DOHH2 (cell line): Measurements from ENCODE around the gene DCHS2.

ENCODE experiments used
- H3F3A ChIP-seq: fragments of 200-600 bp; sonication (generic), shearing (Covaris generic); 2 replicates; pipeline ENCODE4 v1.6.0; 2016; ENCODE audit warnings: antibody characterized with exemption, mild to moderate bottlenecking; ENCODE audit not compliant: control insufficient read depth, insufficient read depth
- H3K27ac ChIP-seq: fragments of 200-600 bp; sonication (generic); 2 replicates; pipeline ENCODE4 v1.5.1; 2014; ENCODE audit warnings: low read depth, mild to moderate bottlenecking, low read length, moderate library complexity
- H3K27me3 ChIP-seq: fragments of 200-600 bp; sonication (generic); 2 replicates; pipeline ENCODE4 v1.6.1; 2014; ENCODE audit warnings: mild to moderate bottlenecking, low read length, mixed read lengths; ENCODE audit not compliant: control insufficient read depth
- H3K36me3 ChIP-seq: fragments of 200-600 bp; sonication (generic); 2 replicates; pipeline ENCODE4 v1.6.1; 2014; ENCODE audit warnings: mild to moderate bottlenecking, low read length, moderate library complexity, mixed read lengths; ENCODE audit not compliant: control insufficient read depth
- H3K4me1 ChIP-seq: fragments of 200-600 bp; sonication (generic); 2 replicates; pipeline ENCODE4 v1.6.1; 2014; ENCODE audit warnings: mild to moderate bottlenecking, low read length, mixed read lengths; ENCODE audit not compliant: control insufficient read depth
- H3K4me2 ChIP-seq: fragments of 200-600 bp; sonication (generic); 2 replicates; pipeline ENCODE4 v1.6.0; 2014; ENCODE audit warnings: mild to moderate bottlenecking, low read length, moderate library complexity
- H3K4me3 ChIP-seq: fragments of 200-600 bp; sonication (generic); 2 replicates; pipeline ENCODE4 v1.5.1; 2014; ENCODE audit warnings: mild to moderate bottlenecking, low read length, mixed read lengths
- H3K79me2 ChIP-seq: fragments of 200-600 bp; sonication (generic); 2 replicates; pipeline ENCODE4 v1.6.1; 2014; ENCODE audit warnings: mild to moderate bottlenecking, low read length, mixed read lengths; ENCODE audit not compliant: control insufficient read depth
- H3K9me2 ChIP-seq: fragments of 200-600 bp; sonication (generic); replicated peaks from 2 replicates; pipeline ENCODE4 v1.6.1; 2014; ENCODE audit warnings: mild to moderate bottlenecking, low read length, mixed read lengths; ENCODE audit not compliant: control insufficient read depth
- H3K9me3 ChIP-seq: fragments of 200-600 bp; sonication (generic); 2 replicates; pipeline ENCODE4 v1.6.1; 2014; ENCODE audit warnings: antibody characterized with exemption, low read length, mixed read lengths; ENCODE audit not compliant: control insufficient read depth, insufficient read depth
- H4K20me1 ChIP-seq: fragments of 200-600 bp; sonication (generic); 2 replicates; pipeline ENCODE4 v1.6.0; 2014; ENCODE audit warnings: low read depth, mild to moderate bottlenecking, antibody characterized with exemption, low read length, moderate library complexity; ENCODE audit not compliant: control insufficient read depth, insufficient read depth
- CTCF ChIP-seq: fragments of 200-600 bp; sonication (generic); IDR thresholded peaks from one replicate; pipeline ENCODE4 v1.5.1; 2014; ENCODE audit warnings: antibody characterized with exemption, mild to moderate bottlenecking, low read depth, low read length; ENCODE audit not compliant: poor library complexity, severe bottlenecking
- EZH2phosphoT487 ChIP-seq: fragments of 200-600 bp; sonication (generic); IDR thresholded peaks from 2 replicates; pipeline ENCODE4 v1.6.1; 2017; ENCODE audit warnings: borderline replicate concordance, mild to moderate bottlenecking, antibody characterized with exemption, low read length, moderate library complexity, mixed read lengths

DCHS2 gene

DNA sequence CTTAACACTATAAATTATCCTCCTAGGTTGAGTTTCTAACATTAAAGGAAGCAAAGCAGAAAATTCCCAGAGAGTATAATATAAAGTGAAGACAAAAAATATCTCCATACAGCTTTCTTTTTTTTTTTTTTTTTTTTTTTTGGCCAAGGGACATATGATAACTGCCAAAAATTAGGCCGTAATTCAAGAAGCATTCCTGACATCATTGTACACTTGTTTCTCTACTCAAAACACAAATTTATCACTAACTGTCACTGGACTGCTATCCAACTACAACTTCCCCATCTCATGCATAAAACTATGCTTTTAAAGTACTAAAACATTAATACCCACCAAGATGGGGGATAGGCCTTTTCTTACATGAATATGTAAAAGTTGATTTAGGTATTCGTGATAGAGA is 77.2 kb downstream of the DCHS2 start:
- no peak for TF ChIP-seq CTCF
- TF ChIP-seq EZH2phosphoT487 = no peak
- H3K4me3 ChIP-seq = no peak overlapping the region
- no peaks in the 10 kb centered on the region for H3F3A ChIP-seq
- H3K9me2 ChIP-seq = no peaks in the 10 kb centered on the region
- no peaks in the 10 kb centered on the region for H3K36me3 ChIP-seq
- H3K9me3 ChIP-seq = no peaks in the 10 kb centered on the region
- H3K4me1 ChIP-seq = peaks cover 6% of the 10 kb centered on the region; the same call in 1 of the 2 replicates
- H3K4me2 ChIP-seq = no peak overlapping the region
- H3K27ac ChIP-seq = no peak overlapping the region
- H3K27me3 ChIP-seq = peaks cover 15% of the 10 kb centered on the region; the same call in 1 of the 2 replicates
- no peaks in the 10 kb centered on the region for H3K79me2 ChIP-seq
- H4K20me1 ChIP-seq = no peaks in the 10 kb centered on the region

- no peaks in the 10 kb centered on the region for H4K20me1 ChIP-seq
- no peaks in the 10 kb centered on the region for H3K4me1 ChIP-seq
Observed at GRCh38 chr4:154407443-154407842, 84.2 kb downstream of the DCHS2 start.

GRCh38 chr4:154406018-154406795 is 85.4 kb downstream of the DCHS2 start:
- no peak overlapping the region for H3K4me3 ChIP-seq
- no peaks in the 10 kb centered on the region for H3K4me1 ChIP-seq
- no peaks in the 10 kb centered on the region for H3K27me3 ChIP-seq
- TF ChIP-seq EZH2phosphoT487 = no peak
- no peak for TF ChIP-seq CTCF
- H4K20me1 ChIP-seq = no peaks in the 10 kb centered on the region
- no peak overlapping the region for H3K27ac ChIP-seq
- no peaks in the 10 kb centered on the region for H3K79me2 ChIP-seq
- no peak overlapping the region for H3K4me2 ChIP-seq
- H3F3A ChIP-seq = no peaks in the 10 kb centered on the region
- H3K9me2 ChIP-seq = no peaks in the 10 kb centered on the region
- no peaks in the 10 kb centered on the region for H3K36me3 ChIP-seq
- H3K9me3 ChIP-seq = no peaks in the 10 kb centered on the region

More at GRCh38 chr4:154407443-154407842, 84.2 kb downstream of the DCHS2 start:
- no peaks in the 10 kb centered on the region for H3K9me2 ChIP-seq
- no peaks in the 10 kb centered on the region for H3K9me3 ChIP-seq
- no peak overlapping the region for H3K4me3 ChIP-seq
- no peaks in the 10 kb centered on the region for H3K79me2 ChIP-seq
- H3K27ac ChIP-seq = no peak overlapping the region
- no peaks in the 10 kb centered on the region for H3F3A ChIP-seq
- no peaks in the 10 kb centered on the region for H3K36me3 ChIP-seq
- TF ChIP-seq EZH2phosphoT487 (no peak), CTCF (no peak)
- H3K27me3 ChIP-seq = no peaks in the 10 kb centered on the region
- no peak overlapping the region for H3K4me2 ChIP-seq
